Liver (tissue), 9 donors: ENCODE data around the gene COL1A2. TPM values are rescaled to one million over a fixed set of nuclear protein-coding genes. Genes with fewer than 3 reads are reported as not detected.

Experiments
- DNase-seq: peaks from one replicate; pipeline ENCODE4 v3.0.0-alpha.2; 2017; ENCODE audit warnings: low spot score
- H3K27ac ChIP-seq, 2 donors: one replicate each; pipeline ENCODE4 v1.7.0; 2013; ENCODE audit warnings: inconsistent platforms in 2 of 2, low read length in 2 of 2, control low read depth in 1 of 2, low read depth in 1 of 2, mild to moderate bottlenecking in 1 of 2
- H3K27me3 ChIP-seq, 4 donors: one replicate each; pipeline versions ENCODE4 v1.6.1 to v1.7.0; 2013; ENCODE audit warnings: low read length in 3 of 4, inconsistent platforms in 1 of 4, mild to moderate bottlenecking in 1 of 4, moderate library complexity in 1 of 4; ENCODE audit not compliant: control insufficient read depth in 4 of 4, insufficient read depth in 4 of 4
- H3K36me3 ChIP-seq, 4 donors: one replicate each; pipeline versions ENCODE4 v1.6.1 to v1.7.0; 2013; ENCODE audit warnings: low read length in 3 of 4, mild to moderate bottlenecking in 3 of 4, low read depth in 1 of 4, moderate library complexity in 1 of 4; ENCODE audit not compliant: control insufficient read depth in 4 of 4, insufficient read depth in 3 of 4
- H3K4me1 ChIP-seq, 4 donors: one replicate each; pipeline versions ENCODE4 v1.6.1 to v1.7.0; 2013; ENCODE audit warnings: low read length in 3 of 4, mild to moderate bottlenecking in 3 of 4, moderate library complexity in 1 of 4; ENCODE audit not compliant: control insufficient read depth in 4 of 4, insufficient read depth in 4 of 4
- H3K4me3 ChIP-seq, 3 donors: one replicate each; pipeline versions ENCODE4 v1.6.1 to v1.7.0; 2013; ENCODE audit warnings: low read length in 3 of 3, control low read depth in 1 of 3, low read depth in 1 of 3, mild to moderate bottlenecking in 1 of 3
- H3K9ac ChIP-seq, 2 donors: one replicate each; pipeline ENCODE4 v1.7.0; 2013; ENCODE audit warnings: low read length in 2 of 2, mild to moderate bottlenecking in 2 of 2, moderate library complexity in 2 of 2, control low read depth in 1 of 2, low read depth in 1 of 2
- H3K9me3 ChIP-seq, 4 donors: one replicate each; pipeline versions ENCODE4 v1.6.1 to v1.7.0; 2013; ENCODE audit warnings: low read length in 3 of 4; ENCODE audit not compliant: control insufficient read depth in 4 of 4
- FOXA1 ChIP-seq: IDR thresholded peaks from 2 replicates; pipeline ENCODE4 v1.6.1; 2016; ENCODE audit warnings: antibody characterized with exemption
- GABPA ChIP-seq, 2 donors: IDR thresholded peaks in 1 of 2; conservative IDR thresholded peaks in 1 of 2; 2 replicates each; pipeline ENCODE4 v1.6.1; 2016; ENCODE audit warnings: antibody characterized with exemption in 2 of 2, mild to moderate bottlenecking in 1 of 2, moderate library complexity in 1 of 2
- HNF4A ChIP-seq, 2 donors: conservative IDR thresholded peaks; 2 replicates each; pipeline ENCODE4 v1.6.1; 2016; ENCODE audit warnings: antibody characterized with exemption in 2 of 2, mild to moderate bottlenecking in 2 of 2
- RAD21 ChIP-seq, 2 donors: IDR thresholded peaks; 2 replicates each; pipeline ENCODE4 v1.6.1; 2016; ENCODE audit warnings: antibody characterized with exemption in 2 of 2, mild to moderate bottlenecking in 2 of 2
- SP1 ChIP-seq: IDR thresholded peaks from 2 replicates; pipeline ENCODE4 v1.6.1; 2018; ENCODE audit warnings: antibody characterized with exemption, mild to moderate bottlenecking
- TAF1 ChIP-seq: conservative IDR thresholded peaks from 2 replicates; pipeline ENCODE4 v1.6.1; 2016; ENCODE audit warnings: antibody characterized with exemption, mild to moderate bottlenecking
- YY1 ChIP-seq: IDR thresholded peaks from 2 replicates; pipeline ENCODE4 v1.6.1; 2016; ENCODE audit warnings: antibody characterized with exemption, mild to moderate bottlenecking
- WGBS: extraction: QIAGEN DNeasy Blood & Tissue Kit; methylation state at CpG from one replicate; pipeline ENCODE4 v1.1.7; 2013; 5-methylcytosine and 5-hydroxymethylcytosine counted together
- polyA plus RNA-seq, 2 donors: library from polyadenylated mRNA; stranded (reverse) in 1 of 2; unstranded in 1 of 2; fragments of 200-250 nt in 1 of 2; fragments of >200 nt in 1 of 2; fragmentation: Nextera tagmentation in 1 of 2; extraction: Ambion mirVana in 1 of 2; gene quantifications; one replicate each; pipeline versions ENCODE4 v1.2.1 to v1.2.3, GENCODE V29; 2013 to 2015
- total RNA-seq, 2 donors: library from RNA; depleted of rRNA; stranded (reverse); fragments of >200 nt; gene quantifications; one replicate each; pipeline ENCODE4 v1.2.3, GENCODE V29; 2014
- TF ChIP-seq, protein P1 (sequence below): IDR thresholded peaks from 2 replicates; pipeline ENCODE4 v1.6.1; 2016; ENCODE audit warnings: antibody characterized with exemption
- TF ChIP-seq, protein P2 (sequence below): fragments of 150-350 bp; IDR thresholded peaks from 2 replicates; pipeline ENCODE4 v1.5.1; 2017; ENCODE audit warnings: improper control_type of control experiment, low read depth, low read length; ENCODE audit not compliant: missing input control
- TF ChIP-seq, protein P3 (sequence below): IDR thresholded peaks from 2 replicates; pipeline ENCODE4 v1.6.1; 2016; ENCODE audit warnings: antibody characterized with exemption
- TF ChIP-seq, protein P4 (sequence below): IDR thresholded peaks from 2 replicates; pipeline ENCODE4 v1.6.1; 2016; ENCODE audit warnings: antibody characterized with exemption, mild to moderate bottlenecking
- donor health status: healthy.
- donor health status: healthy.
- donor health status: healthy.
- donor health status: healthy.
- donor health status: healthy.

The COL1A2 gene
- total and polyA plus RNA-seq, 4 donors = 11.5 to 86.2 (median 42.0) TPM

DNA sequence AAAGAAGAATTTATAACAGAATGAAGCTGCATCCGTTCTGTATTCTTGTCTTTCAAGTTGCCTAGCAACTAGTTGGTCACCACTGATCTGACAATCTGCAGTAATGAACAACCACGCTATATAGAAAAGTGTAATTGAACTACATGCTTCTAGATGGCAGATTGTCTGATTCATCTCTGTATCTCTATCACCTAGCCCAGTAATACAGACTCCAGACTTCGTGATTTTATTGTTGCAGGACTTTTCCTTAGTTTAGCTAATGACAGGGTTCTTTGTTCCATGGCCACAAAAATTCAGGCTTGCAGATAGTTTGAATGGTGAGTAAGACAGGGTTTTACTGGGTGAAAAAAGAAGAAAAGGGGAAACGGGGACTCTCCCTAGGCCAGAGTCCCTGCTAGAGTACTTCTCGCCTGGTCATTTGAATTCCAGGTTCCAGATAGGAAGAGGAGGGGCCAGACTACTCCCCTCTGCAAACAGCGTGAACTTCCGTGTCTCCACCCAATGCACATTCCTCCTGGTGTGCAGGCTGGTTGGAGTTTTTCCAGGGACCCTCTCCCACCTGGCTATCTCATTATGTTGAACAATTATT lies 45.9 kb downstream of the COL1A2 start:
- H3K4me1 ChIP-seq = no peaks in the 10 kb centered on the region
- no peak overlapping the region for H3K4me3 ChIP-seq
- H3K9me3 ChIP-seq = no peaks in the 10 kb centered on the region
- WGBS = 80% methylated on average over 7 of the region's 7 CpGs
- no peaks in the 10 kb centered on the region for H3K36me3 ChIP-seq
- no peak overlapping the region for H3K9ac ChIP-seq
- TF ChIP-seq, protein P1, sequence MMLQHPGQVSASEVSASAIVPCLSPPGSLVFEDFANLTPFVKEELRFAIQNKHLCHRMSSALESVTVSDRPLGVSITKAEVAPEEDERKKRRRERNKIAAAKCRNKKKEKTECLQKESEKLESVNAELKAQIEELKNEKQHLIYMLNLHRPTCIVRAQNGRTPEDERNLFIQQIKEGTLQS = no peak
- no peak for TF ChIP-seq HNF4A (conservative IDR thresholded peaks at IDR 0.05)
- no peak overlapping the region for H3K27ac ChIP-seq
- DNase-seq = no peak
- no peaks in the 10 kb centered on the region for H3K27me3 ChIP-seq

DNA sequence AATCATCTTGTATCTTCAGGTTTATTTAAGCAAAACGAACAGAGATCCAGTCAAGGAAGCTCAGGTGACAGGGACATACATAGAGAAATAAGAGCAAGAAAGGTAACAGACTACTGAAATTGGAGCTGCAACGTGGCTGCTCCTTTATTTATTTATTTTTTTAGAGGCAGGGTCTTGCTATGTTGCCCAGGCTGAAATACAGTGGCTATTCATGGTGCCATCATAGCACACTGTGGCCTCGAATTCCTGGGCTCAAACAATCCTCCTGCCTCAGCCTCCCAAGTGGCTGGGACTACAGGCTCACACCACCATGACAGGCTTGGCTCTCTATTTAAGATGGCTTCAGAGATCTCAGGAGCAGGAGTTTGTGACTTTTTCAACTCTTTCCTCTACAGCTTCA lies 46.4 kb downstream of the COL1A2 start:
- Histone ChIP-seq H3K4me3 (no peak overlapping the region), H3K27ac (no peak overlapping the region), H3K27me3 (no peaks in the 10 kb centered on the region), H3K4me1 (no peaks in the 10 kb centered on the region), H3K36me3 (no peaks in the 10 kb centered on the region), H3K9ac (no peak overlapping the region), H3K9me3 (no peaks in the 10 kb centered on the region)
- no peak for DNase-seq
- TF ChIP-seq TAF1 = no peak
- TF ChIP-seq GABPA (IDR thresholded peaks at IDR 0.05 in 1 of 2, conservative IDR thresholded peaks at IDR 0.05 in 1 of 2) = no peak
- TF ChIP-seq RAD21 (IDR thresholded peaks at IDR 0.05) = no peak
- TF ChIP-seq SP1 = no peak
- TF ChIP-seq FOXA1 = no peak
- TF ChIP-seq, protein P1 = no peak
- 76% methylated on average over 3 of the region's 3 CpGs for WGBS

DNA sequence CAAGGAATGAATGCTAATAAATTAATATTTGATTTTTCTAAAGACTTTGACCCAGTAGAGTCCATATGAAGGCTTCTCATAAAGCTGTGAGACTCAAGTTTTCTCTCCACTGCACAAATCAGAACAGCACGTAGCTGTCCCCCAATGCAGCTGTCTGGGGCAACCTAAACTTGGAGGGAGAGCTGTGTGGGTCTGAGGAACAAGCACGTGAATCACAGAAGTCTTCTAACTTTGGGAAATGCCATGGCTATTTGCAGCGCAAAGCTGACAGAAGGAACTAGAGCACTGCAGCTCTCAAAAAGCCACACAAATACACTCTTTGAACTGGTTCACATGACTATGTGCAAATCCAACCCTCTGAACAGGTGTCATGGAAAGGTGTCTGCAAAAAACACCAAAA lies 47.9 kb downstream of the COL1A2 start:
- H3K27me3 ChIP-seq = no peaks in the 10 kb centered on the region
- H3K9ac ChIP-seq = no peak overlapping the region
- H3K27ac ChIP-seq = no peak overlapping the region
- H3K9me3 ChIP-seq = no peaks in the 10 kb centered on the region
- H3K4me1 ChIP-seq = no peaks in the 10 kb centered on the region
- WGBS = 92% methylated on average over 3 of the region's 3 CpGs
- no peaks in the 10 kb centered on the region for H3K36me3 ChIP-seq
- TF ChIP-seq, protein P2, sequence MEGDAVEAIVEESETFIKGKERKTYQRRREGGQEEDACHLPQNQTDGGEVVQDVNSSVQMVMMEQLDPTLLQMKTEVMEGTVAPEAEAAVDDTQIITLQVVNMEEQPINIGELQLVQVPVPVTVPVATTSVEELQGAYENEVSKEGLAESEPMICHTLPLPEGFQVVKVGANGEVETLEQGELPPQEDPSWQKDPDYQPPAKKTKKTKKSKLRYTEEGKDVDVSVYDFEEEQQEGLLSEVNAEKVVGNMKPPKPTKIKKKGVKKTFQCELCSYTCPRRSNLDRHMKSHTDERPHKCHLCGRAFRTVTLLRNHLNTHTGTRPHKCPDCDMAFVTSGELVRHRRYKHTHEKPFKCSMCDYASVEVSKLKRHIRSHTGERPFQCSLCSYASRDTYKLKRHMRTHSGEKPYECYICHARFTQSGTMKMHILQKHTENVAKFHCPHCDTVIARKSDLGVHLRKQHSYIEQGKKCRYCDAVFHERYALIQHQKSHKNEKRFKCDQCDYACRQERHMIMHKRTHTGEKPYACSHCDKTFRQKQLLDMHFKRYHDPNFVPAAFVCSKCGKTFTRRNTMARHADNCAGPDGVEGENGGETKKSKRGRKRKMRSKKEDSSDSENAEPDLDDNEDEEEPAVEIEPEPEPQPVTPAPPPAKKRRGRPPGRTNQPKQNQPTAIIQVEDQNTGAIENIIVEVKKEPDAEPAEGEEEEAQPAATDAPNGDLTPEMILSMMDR = no peak
- TF ChIP-seq, protein P3, sequence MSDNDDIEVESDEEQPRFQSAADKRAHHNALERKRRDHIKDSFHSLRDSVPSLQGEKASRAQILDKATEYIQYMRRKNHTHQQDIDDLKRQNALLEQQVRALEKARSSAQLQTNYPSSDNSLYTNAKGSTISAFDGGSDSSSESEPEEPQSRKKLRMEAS = no peak
- TF ChIP-seq YY1 = no peak
- no peak overlapping the region for H3K4me3 ChIP-seq
- no peak for DNase-seq

DNA sequence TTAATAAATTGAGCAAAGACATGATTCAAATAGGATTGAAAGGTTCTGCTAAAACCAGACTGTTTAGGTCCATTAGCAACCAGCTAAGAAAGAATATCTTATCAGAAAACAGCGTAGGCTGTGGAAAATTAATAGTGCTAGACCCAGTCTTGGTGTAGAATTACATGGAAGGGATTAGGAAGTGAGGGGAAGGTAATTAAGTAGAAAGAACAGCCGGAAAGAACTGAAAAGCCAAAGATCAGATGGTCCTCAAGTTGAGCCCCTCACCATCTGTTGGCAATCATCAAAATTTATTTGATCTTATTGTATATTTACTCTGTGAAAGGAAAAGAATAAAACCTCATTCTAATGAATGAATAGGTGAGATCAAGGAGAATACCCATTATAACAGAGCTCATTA lies 50.1 kb downstream of the COL1A2 start:
- WGBS = 88% methylated on average over 2 of the region's 2 CpGs
- H3K9me3 ChIP-seq = no peaks in the 10 kb centered on the region
- TF ChIP-seq YY1 = no peak
- TF ChIP-seq GABPA (IDR thresholded peaks at IDR 0.05 in 1 of 2, conservative IDR thresholded peaks at IDR 0.05 in 1 of 2) = no peak
- TF ChIP-seq, protein P1 = no peak
- TF ChIP-seq, protein P4, sequence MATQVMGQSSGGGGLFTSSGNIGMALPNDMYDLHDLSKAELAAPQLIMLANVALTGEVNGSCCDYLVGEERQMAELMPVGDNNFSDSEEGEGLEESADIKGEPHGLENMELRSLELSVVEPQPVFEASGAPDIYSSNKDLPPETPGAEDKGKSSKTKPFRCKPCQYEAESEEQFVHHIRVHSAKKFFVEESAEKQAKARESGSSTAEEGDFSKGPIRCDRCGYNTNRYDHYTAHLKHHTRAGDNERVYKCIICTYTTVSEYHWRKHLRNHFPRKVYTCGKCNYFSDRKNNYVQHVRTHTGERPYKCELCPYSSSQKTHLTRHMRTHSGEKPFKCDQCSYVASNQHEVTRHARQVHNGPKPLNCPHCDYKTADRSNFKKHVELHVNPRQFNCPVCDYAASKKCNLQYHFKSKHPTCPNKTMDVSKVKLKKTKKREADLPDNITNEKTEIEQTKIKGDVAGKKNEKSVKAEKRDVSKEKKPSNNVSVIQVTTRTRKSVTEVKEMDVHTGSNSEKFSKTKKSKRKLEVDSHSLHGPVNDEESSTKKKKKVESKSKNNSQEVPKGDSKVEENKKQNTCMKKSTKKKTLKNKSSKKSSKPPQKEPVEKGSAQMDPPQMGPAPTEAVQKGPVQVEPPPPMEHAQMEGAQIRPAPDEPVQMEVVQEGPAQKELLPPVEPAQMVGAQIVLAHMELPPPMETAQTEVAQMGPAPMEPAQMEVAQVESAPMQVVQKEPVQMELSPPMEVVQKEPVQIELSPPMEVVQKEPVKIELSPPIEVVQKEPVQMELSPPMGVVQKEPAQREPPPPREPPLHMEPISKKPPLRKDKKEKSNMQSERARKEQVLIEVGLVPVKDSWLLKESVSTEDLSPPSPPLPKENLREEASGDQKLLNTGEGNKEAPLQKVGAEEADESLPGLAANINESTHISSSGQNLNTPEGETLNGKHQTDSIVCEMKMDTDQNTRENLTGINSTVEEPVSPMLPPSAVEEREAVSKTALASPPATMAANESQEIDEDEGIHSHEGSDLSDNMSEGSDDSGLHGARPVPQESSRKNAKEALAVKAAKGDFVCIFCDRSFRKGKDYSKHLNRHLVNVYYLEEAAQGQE = no peak
- TF ChIP-seq FOXA1 = no peak
- TF ChIP-seq, protein P3 = no peak
- no peak for TF ChIP-seq TAF1
- TF ChIP-seq, protein P2 = no peak
- no peak for TF ChIP-seq HNF4A (conservative IDR thresholded peaks at IDR 0.05)
- H3K36me3 ChIP-seq = no peaks in the 10 kb centered on the region
- H3K4me3 ChIP-seq = no peak overlapping the region
- H3K27me3 ChIP-seq = no peaks in the 10 kb centered on the region
- H3K27ac ChIP-seq = no peak overlapping the region
- no peak overlapping the region for H3K9ac ChIP-seq
- peaks cover 0 to 3% (median 2%) of the 10 kb centered on the region in 4 donors for H3K4me1 ChIP-seq
- no peak for DNase-seq
